H9 (cell line): Measurements from ENCODE around the gene ASPN. TPM values are rescaled to one million over a fixed set of nuclear protein-coding genes. Genes with fewer than 3 reads are reported as not detected.

Experiments used
- DNase-seq: peaks from one replicate; pipeline ENCODE4 v3.0.0-alpha.2; 2017
- H2AFZ ChIP-seq: one replicate; pipeline ENCODE4 v1.6.1; 2013; ENCODE audit warnings: mild to moderate bottlenecking, low read length, control low read depth, moderate library complexity
- H2AK5ac ChIP-seq: 2 replicates; pipeline ENCODE4 v1.6.1; 2013; ENCODE audit warnings: low read length, control low read depth, mixed read lengths; ENCODE audit not compliant: insufficient read length
- H2BK120ac ChIP-seq: one replicate; pipeline ENCODE4 v1.6.1; 2013; ENCODE audit warnings: low read depth, mild to moderate bottlenecking, low read length, control low read depth, inconsistent platforms; ENCODE audit not compliant: poor library complexity, severe bottlenecking
- H2BK12ac ChIP-seq: 2 replicates; pipeline ENCODE4 v1.6.1; 2013; ENCODE audit warnings: low read length, control low read depth, mixed read lengths, low read depth; ENCODE audit not compliant: insufficient read length
- H2BK15ac ChIP-seq: 2 replicates; pipeline ENCODE4 v1.6.1; 2013; ENCODE audit warnings: low read depth, low read length, control low read depth
- H2BK20ac ChIP-seq: one replicate; pipeline ENCODE4 v1.6.1; 2013; ENCODE audit warnings: low read depth, mild to moderate bottlenecking, low read length, control low read depth, inconsistent platforms; ENCODE audit not compliant: poor library complexity, severe bottlenecking
- H2BK5ac ChIP-seq: 2 replicates; pipeline ENCODE4 v1.6.1; 2013; ENCODE audit warnings: low read length, control low read depth, mixed read lengths; ENCODE audit not compliant: insufficient read length
- H3K14ac ChIP-seq: 2 replicates; pipeline ENCODE4 v1.6.1; 2013; ENCODE audit warnings: low read length, control low read depth; ENCODE audit not compliant: insufficient read depth
- H3K18ac ChIP-seq: 2 replicates; pipeline ENCODE4 v1.6.1; 2013; ENCODE audit warnings: low read depth, mild to moderate bottlenecking, mixed read lengths, low read length, control low read depth; ENCODE audit not compliant: insufficient read length
- H3K23ac ChIP-seq: 2 replicates; pipeline ENCODE4 v1.6.1; 2013; ENCODE audit warnings: low read length, control low read depth, mixed read lengths, low read depth; ENCODE audit not compliant: insufficient read length
- H3K23me2 ChIP-seq: 2 replicates; pipeline ENCODE4 v1.6.1; 2013; ENCODE audit warnings: low read depth, mild to moderate bottlenecking, mixed read lengths, low read length, control low read depth; ENCODE audit not compliant: insufficient read length, poor library complexity, severe bottlenecking
- H3K27ac ChIP-seq: 2 replicates; pipeline ENCODE4 v1.5.1; 2013; ENCODE audit warnings: low read length, control low read depth, mixed read lengths, low read depth; ENCODE audit not compliant: insufficient read length
- H3K27me3 ChIP-seq: 2 replicates; pipeline ENCODE4 v1.6.1; 2013; ENCODE audit warnings: low read length, control low read depth, inconsistent platforms; ENCODE audit not compliant: insufficient read depth
- H3K4ac ChIP-seq: 2 replicates; pipeline ENCODE4 v1.6.1; 2013; ENCODE audit warnings: low read depth, mild to moderate bottlenecking, control low read depth, inconsistent platforms, low read length, moderate library complexity
- H3K4me1 ChIP-seq: 2 replicates; pipeline ENCODE4 v1.6.1; 2013; ENCODE audit warnings: low read length, control low read depth, inconsistent platforms; ENCODE audit not compliant: insufficient read depth
- H3K4me2 ChIP-seq: 2 replicates; pipeline ENCODE4 v1.6.1; 2013; ENCODE audit warnings: low read length, control low read depth, mixed read lengths; ENCODE audit not compliant: insufficient read length, insufficient read depth
- H3K56ac ChIP-seq: 2 replicates; pipeline ENCODE4 v1.6.1; 2013; ENCODE audit warnings: low read depth, mild to moderate bottlenecking, mixed read lengths, low read length, control low read depth; ENCODE audit not compliant: insufficient read length
- H3K79me1 ChIP-seq: 2 replicates; pipeline ENCODE4 v1.6.1; 2013; ENCODE audit warnings: low read depth, mild to moderate bottlenecking, moderate library complexity, low read length, control low read depth, inconsistent platforms; ENCODE audit not compliant: insufficient read depth, poor library complexity, severe bottlenecking
- H3K79me2 ChIP-seq: 2 replicates; pipeline ENCODE4 v1.6.1; 2013; ENCODE audit warnings: low read length, control low read depth, inconsistent platforms; ENCODE audit not compliant: insufficient read depth
- H3K9ac ChIP-seq: 2 replicates; pipeline ENCODE4 v1.6.1; 2013; ENCODE audit warnings: low read length, control low read depth, mixed read lengths; ENCODE audit not compliant: insufficient read length; ENCODE audit errors: extremely low read depth
- H3K9me3 ChIP-seq: one replicate; pipeline ENCODE4 v1.6.1; 2013; ENCODE audit warnings: low read depth, low read length, inconsistent platforms; ENCODE audit not compliant: control insufficient read depth
- H3T11ph ChIP-seq: one replicate; pipeline ENCODE4 v1.6.1; 2013; ENCODE audit warnings: mild to moderate bottlenecking, low read length, control low read depth, inconsistent platforms
- H4K20me1 ChIP-seq: one replicate; pipeline ENCODE4 v1.6.1; 2013; ENCODE audit not compliant: control insufficient read depth, insufficient read length, insufficient read depth
- H4K5ac ChIP-seq: 2 replicates; pipeline ENCODE4 v1.6.1; 2013; ENCODE audit warnings: low read depth, mild to moderate bottlenecking, mixed read lengths, low read length, control low read depth; ENCODE audit not compliant: insufficient read length
- H4K8ac ChIP-seq: replicated peaks from 2 replicates; pipeline ENCODE4 v1.6.1; 2013; ENCODE audit warnings: low read length, control low read depth, mixed read lengths, low read depth; ENCODE audit not compliant: insufficient read length
- H4K91ac ChIP-seq: 2 replicates; pipeline ENCODE4 v1.6.1; 2013; ENCODE audit warnings: low read depth, mild to moderate bottlenecking, moderate library complexity, mixed read lengths, low read length, control low read depth; ENCODE audit not compliant: insufficient read length
- H3K27ac Mint-ChIP-seq, 3 experiments: 2 replicates in 2 of 3; 3 replicates in 1 of 3; pipeline ENCODE4 v1.8.0; 2020 to 2021; ENCODE audit warnings: mixed read lengths in 3 of 3, mild to moderate bottlenecking in 1 of 3, moderate library complexity in 1 of 3
- H3K27me3 Mint-ChIP-seq: 2 replicates; pipeline ENCODE4 v1.8.0; 2021; ENCODE audit warnings: low read depth, mild to moderate bottlenecking, moderate library complexity, mixed read lengths
- H3K36me3 Mint-ChIP-seq, 3 experiments: 2 replicates in 2 of 3; 3 replicates in 1 of 3; pipeline ENCODE4 v1.8.0; 2020 to 2021; ENCODE audit warnings: low read depth in 3 of 3, mixed read lengths in 3 of 3; ENCODE audit not compliant: insufficient read depth in 1 of 3
- H3K4me1 Mint-ChIP-seq, 2 experiments: 2 replicates each; pipeline ENCODE4 v1.8.0; 2020; ENCODE audit warnings: mixed read lengths in 2 of 2
- H3K4me3 Mint-ChIP-seq, 2 experiments: 2 replicates in 1 of 2; 3 replicates in 1 of 2; pipeline ENCODE4 v1.8.0; 2020 to 2021; ENCODE audit warnings: mild to moderate bottlenecking in 2 of 2, mixed read lengths in 2 of 2, moderate library complexity in 1 of 2
- H3K9me3 Mint-ChIP-seq, 2 experiments: 2 replicates in 1 of 2; 3 replicates in 1 of 2; pipeline ENCODE4 v1.8.0; 2020; ENCODE audit warnings: mild to moderate bottlenecking in 2 of 2, mixed read lengths in 2 of 2, moderate library complexity in 1 of 2
- WGBS: extraction: QIAGEN DNeasy Blood & Tissue Kit; methylation state at CpG from one replicate; pipeline ENCODE4 v1.1.7; 2013; ENCODE audit warnings: missing lambda C conversion rate, low lambda C conversion rate, mixed read lengths; ENCODE audit not compliant: insufficient read length; ENCODE audit errors: extremely low coverage; 5-methylcytosine and 5-hydroxymethylcytosine counted together
- total RNA-seq: library from RNA; stranded (reverse); gene quantifications from 2 replicates; pipeline ENCODE4 v1.2.1, GENCODE V29; 2021
- TF ChIP-seq, protein P1 (sequence below): fragments of 200-600 bp; sonication (generic); conservative IDR thresholded peaks from 3 replicates; pipeline ENCODE4 v1.8.0; 2021; ENCODE audit warnings: antibody characterized with exemption, mild to moderate bottlenecking

ASPN gene
- total RNA-seq, 1 experiment from 2014 or later: not detected

DNA sequence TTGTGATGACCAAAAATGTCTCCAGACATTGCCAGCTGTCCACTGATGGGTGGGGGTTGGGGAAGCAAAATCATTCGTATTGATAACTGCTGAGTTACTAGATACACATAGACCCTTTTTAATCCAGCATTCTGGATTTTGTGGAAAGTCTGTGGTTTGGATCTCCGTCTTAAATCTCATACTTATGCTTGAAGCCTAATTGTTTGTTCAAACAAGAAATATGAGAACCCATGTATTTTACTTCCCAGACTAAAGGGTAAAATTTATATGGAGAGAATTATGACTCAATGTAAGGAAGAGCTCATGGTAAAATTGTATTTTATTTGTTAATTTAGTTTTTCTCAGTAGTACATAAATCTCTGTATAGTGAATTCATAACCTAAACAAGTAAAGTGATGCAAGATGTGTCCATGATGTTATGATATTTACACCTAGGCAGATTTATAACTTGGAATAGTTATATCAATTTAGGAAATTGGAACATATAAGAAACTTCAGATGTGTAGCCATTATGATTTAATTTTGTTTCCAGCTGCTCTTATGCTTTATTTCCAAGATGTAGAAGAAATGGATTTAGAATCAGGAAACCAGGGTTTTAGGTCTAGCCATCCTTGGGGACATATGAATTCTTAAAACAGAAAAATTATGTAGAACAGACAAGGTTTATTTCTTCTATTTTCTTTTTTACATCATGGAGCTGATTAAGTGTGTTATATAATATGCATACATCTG lies 73.4 kb downstream of the ASPN start:
- no peak overlapping the region for H2BK20ac ChIP-seq
- no peaks in the 10 kb centered on the region for H3K9me3 Mint-ChIP-seq
- no peak overlapping the region for H3K56ac ChIP-seq
- no peaks in the 10 kb centered on the region for H3K23me2 ChIP-seq
- H3K9ac ChIP-seq: no peak overlapping the region
- no peak overlapping the region for H3K4me3 Mint-ChIP-seq
- no peak overlapping the region for H3K27ac Mint-ChIP-seq
- H2BK15ac ChIP-seq: no peak overlapping the region
- no peaks in the 10 kb centered on the region for H3K27me3 Mint-ChIP-seq
- H2BK120ac ChIP-seq: no peak overlapping the region
- no peaks in the 10 kb centered on the region for H3K9me3 ChIP-seq
- DNase-seq: no peak
- H3T11ph ChIP-seq: no peak overlapping the region
- H3K4me1 ChIP-seq: no peaks in the 10 kb centered on the region
- H3K36me3 Mint-ChIP-seq: no peaks in the 10 kb centered on the region
- no peak overlapping the region for H3K4me2 ChIP-seq
- H3K27ac ChIP-seq: no peak overlapping the region
- no peak overlapping the region for H3K23ac ChIP-seq
- H2AK5ac ChIP-seq: no peak overlapping the region
- H2BK12ac ChIP-seq: no peak overlapping the region
- no peak overlapping the region for H4K5ac ChIP-seq
- H3K14ac ChIP-seq: no peak overlapping the region
- H2BK5ac ChIP-seq: no peak overlapping the region
- H3K4ac ChIP-seq: no peak overlapping the region
- no peaks in the 10 kb centered on the region for H3K79me2 ChIP-seq
- H4K8ac ChIP-seq: no peak overlapping the region
- TF ChIP-seq, protein P1, sequence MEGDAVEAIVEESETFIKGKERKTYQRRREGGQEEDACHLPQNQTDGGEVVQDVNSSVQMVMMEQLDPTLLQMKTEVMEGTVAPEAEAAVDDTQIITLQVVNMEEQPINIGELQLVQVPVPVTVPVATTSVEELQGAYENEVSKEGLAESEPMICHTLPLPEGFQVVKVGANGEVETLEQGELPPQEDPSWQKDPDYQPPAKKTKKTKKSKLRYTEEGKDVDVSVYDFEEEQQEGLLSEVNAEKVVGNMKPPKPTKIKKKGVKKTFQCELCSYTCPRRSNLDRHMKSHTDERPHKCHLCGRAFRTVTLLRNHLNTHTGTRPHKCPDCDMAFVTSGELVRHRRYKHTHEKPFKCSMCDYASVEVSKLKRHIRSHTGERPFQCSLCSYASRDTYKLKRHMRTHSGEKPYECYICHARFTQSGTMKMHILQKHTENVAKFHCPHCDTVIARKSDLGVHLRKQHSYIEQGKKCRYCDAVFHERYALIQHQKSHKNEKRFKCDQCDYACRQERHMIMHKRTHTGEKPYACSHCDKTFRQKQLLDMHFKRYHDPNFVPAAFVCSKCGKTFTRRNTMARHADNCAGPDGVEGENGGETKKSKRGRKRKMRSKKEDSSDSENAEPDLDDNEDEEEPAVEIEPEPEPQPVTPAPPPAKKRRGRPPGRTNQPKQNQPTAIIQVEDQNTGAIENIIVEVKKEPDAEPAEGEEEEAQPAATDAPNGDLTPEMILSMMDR: no peak
- H4K20me1 ChIP-seq: no peaks in the 10 kb centered on the region
- H2AFZ ChIP-seq: no peak overlapping the region
- 0 out of 4 replicates have a peak, but pooled peaks cover 0 to 3% of the 10 kb centered on the region in 2 experiments for H3K4me1 Mint-ChIP-seq
- no CpG with 5 or more reads among the region's 2 CpGs for WGBS
- H3K18ac ChIP-seq: no peak overlapping the region
- no peaks in the 10 kb centered on the region for H3K27me3 ChIP-seq
- no peaks in the 10 kb centered on the region for H3K79me1 ChIP-seq
- H4K91ac ChIP-seq: no peak overlapping the region
